Astrocyte (in vitro differentiated cells and primary cell): ENCODE measurements around the gene FUT8. TPM values are rescaled to one million over a fixed set of nuclear protein-coding genes. Genes with fewer than 3 reads are reported as not detected.
A peak's percentile ranks its signal among the peaks of the same experiment; 100 is the strongest.

Experiments
- DNase-seq: peaks from one replicate; pipeline ENCODE4 v3.0.0-alpha.2; 2010; ENCODE audit warnings: low read depth
- FAIRE-seq: peaks from 2 replicates; lab custom pipeline; 2011; peaks lifted over from hg19 to GRCh38; lab: Jason Lieb, UNC
- H2AFZ ChIP-seq: 2 replicates; pipeline ENCODE4 v1.6.0; 2012; ENCODE audit warnings: low read depth, low read length, inconsistent platforms
- H3K27ac ChIP-seq: 2 replicates; pipeline ENCODE4 v1.5.1; 2011; ENCODE audit warnings: low read depth, low read length, inconsistent platforms
- H3K27me3 ChIP-seq: 2 replicates; pipeline ENCODE4 v1.6.0; 2011; ENCODE audit warnings: low read length, inconsistent platforms; ENCODE audit not compliant: insufficient read depth
- H3K36me3 ChIP-seq: 2 replicates; pipeline ENCODE4 v1.5.1; 2011; ENCODE audit warnings: low read length, inconsistent platforms; ENCODE audit not compliant: insufficient read depth
- H3K4me1 ChIP-seq: 2 replicates; pipeline ENCODE4 v1.5.1; 2011; ENCODE audit warnings: low read length, inconsistent platforms; ENCODE audit not compliant: insufficient read depth
- H3K4me2 ChIP-seq: 2 replicates; pipeline ENCODE4 v1.6.0; 2012; ENCODE audit warnings: low read length, inconsistent platforms
- H3K4me3 ChIP-seq: 2 replicates; pipeline ENCODE4 v1.5.1; 2011; ENCODE audit warnings: low read depth, mild to moderate bottlenecking, low read length, inconsistent platforms; ENCODE audit not compliant: insufficient read depth
- H3K79me2 ChIP-seq: 2 replicates; pipeline ENCODE4 v1.6.0; 2012; ENCODE audit warnings: mild to moderate bottlenecking, low read length, inconsistent platforms; ENCODE audit not compliant: insufficient read depth
- H3K9ac ChIP-seq: 2 replicates; pipeline ENCODE4 v1.6.0; 2012; ENCODE audit warnings: mild to moderate bottlenecking, low read length, inconsistent platforms
- H3K9me3 ChIP-seq: 2 replicates; pipeline ENCODE4 v1.5.1; 2012; ENCODE audit warnings: low read depth, mild to moderate bottlenecking, low read length, inconsistent platforms; ENCODE audit not compliant: insufficient read depth
- H4K20me1 ChIP-seq: 2 replicates; pipeline ENCODE4 v1.6.0; 2012; ENCODE audit warnings: low read length, inconsistent platforms; ENCODE audit not compliant: insufficient read depth
- H3K27ac Mint-ChIP-seq: one replicate; pipeline ENCODE4 v1.8.0; 2021; ENCODE audit warnings: mild to moderate bottlenecking, mixed read lengths; ENCODE audit not compliant: unreplicated experiment
- H3K27me3 Mint-ChIP-seq: one replicate; pipeline ENCODE4 v1.8.0; 2021; ENCODE audit warnings: low read depth, mixed read lengths; ENCODE audit not compliant: unreplicated experiment
- H3K36me3 Mint-ChIP-seq: one replicate; pipeline ENCODE4 v1.8.0; 2021; ENCODE audit warnings: low read depth, mixed read lengths; ENCODE audit not compliant: unreplicated experiment
- H3K4me1 Mint-ChIP-seq: one replicate; pipeline ENCODE4 v1.8.0; 2021; ENCODE audit warnings: low read depth, mixed read lengths; ENCODE audit not compliant: unreplicated experiment
- H3K4me3 Mint-ChIP-seq: one replicate; pipeline ENCODE4 v1.8.0; 2021; ENCODE audit warnings: mild to moderate bottlenecking, moderate library complexity, mixed read lengths; ENCODE audit not compliant: unreplicated experiment
- H3K9me3 Mint-ChIP-seq: one replicate; pipeline ENCODE4 v1.8.0; 2021; ENCODE audit warnings: mild to moderate bottlenecking, mixed read lengths; ENCODE audit not compliant: unreplicated experiment
- CTCF ChIP-seq: IDR thresholded peaks from 2 replicates; pipeline ENCODE4 v1.5.1; 2011; ENCODE audit warnings: low read depth, mild to moderate bottlenecking, inconsistent platforms, low read length, moderate library complexity; ENCODE audit not compliant: insufficient read depth
- EZH2 ChIP-seq: IDR thresholded peaks from 2 replicates; pipeline ENCODE4 v1.6.1; 2012; ENCODE audit warnings: mild to moderate bottlenecking, low read length, inconsistent platforms; ENCODE audit not compliant: insufficient read depth
- total RNA-seq: library from RNA; stranded (reverse); gene quantifications from 2 replicates; pipeline ENCODE4 v1.2.1, GENCODE V29; 2021

FUT8 gene
- total RNA-seq, 1 donor from 2014 or later = 52.7 TPM

- Mint-ChIP-seq H3K27ac (peak overlapping the region; percentile 24), H3K4me1 (no peaks in the 10 kb centered on the region), H3K9me3 (no peaks in the 10 kb centered on the region), H3K36me3 (no peaks in the 10 kb centered on the region), H3K4me3 (no peak overlapping the region), H3K27me3 (no peaks in the 10 kb centered on the region)
- Histone ChIP-seq H3K9ac (no peak overlapping the region), H3K27me3 (no peaks in the 10 kb centered on the region), H3K4me3 (no peak overlapping the region), H2AFZ (no peak overlapping the region), H3K36me3 (no peaks in the 10 kb centered on the region), H3K4me1 (no peaks in the 10 kb centered on the region), H3K4me2 (no peak overlapping the region), H3K79me2 (no peaks in the 10 kb centered on the region), H4K20me1 (no peaks in the 10 kb centered on the region), H3K9me3 (no peaks in the 10 kb centered on the region), H3K27ac (no peak overlapping the region)
- TF ChIP-seq CTCF (no peak), EZH2 (no peak)
- DNase-seq (no peak), FAIRE-seq (no peak)
Observed at GRCh38 chr14:65750906-65751305, 338.4 kb downstream of the FUT8 start.

GRCh38 chr14:65751510-65751909, 339.0 kb downstream of the FUT8 start:
- Mint-ChIP-seq H3K27ac (no peak overlapping the region), H3K4me1 (no peaks in the 10 kb centered on the region), H3K9me3 (no peaks in the 10 kb centered on the region), H3K36me3 (no peaks in the 10 kb centered on the region), H3K4me3 (no peak overlapping the region), H3K27me3 (no peaks in the 10 kb centered on the region)
- FAIRE-seq = no peak
- no peak overlapping the region for H3K4me3 ChIP-seq
- no peaks in the 10 kb centered on the region for H3K4me1 ChIP-seq
- TF ChIP-seq CTCF = no peak
- no peak for TF ChIP-seq EZH2
- H3K79me2 ChIP-seq = no peaks in the 10 kb centered on the region
- H2AFZ ChIP-seq = no peak overlapping the region
- H3K27me3 ChIP-seq = no peaks in the 10 kb centered on the region
- H4K20me1 ChIP-seq = no peaks in the 10 kb centered on the region
- H3K9me3 ChIP-seq = no peaks in the 10 kb centered on the region
- no peak overlapping the region for H3K9ac ChIP-seq
- no peak for DNase-seq
- H3K36me3 ChIP-seq = no peaks in the 10 kb centered on the region
- no peak overlapping the region for H3K4me2 ChIP-seq
- no peak overlapping the region for H3K27ac ChIP-seq

- H3K9ac ChIP-seq = no peak overlapping the region
- no peaks in the 10 kb centered on the region for H4K20me1 ChIP-seq
- no peak for DNase-seq
- H3K4me3 Mint-ChIP-seq = no peak overlapping the region
- H3K27me3 Mint-ChIP-seq = no peaks in the 10 kb centered on the region
- no peaks in the 10 kb centered on the region for H3K4me1 Mint-ChIP-seq
- no peaks in the 10 kb centered on the region for H3K79me2 ChIP-seq
- no peaks in the 10 kb centered on the region for H3K9me3 Mint-ChIP-seq
- no peak overlapping the region for H3K4me2 ChIP-seq
- no peak for TF ChIP-seq EZH2
- no peak for TF ChIP-seq CTCF
- H2AFZ ChIP-seq = no peak overlapping the region
- H3K36me3 Mint-ChIP-seq = no peaks in the 10 kb centered on the region
- no peaks in the 10 kb centered on the region for H3K27me3 ChIP-seq
- no peak overlapping the region for H3K4me3 ChIP-seq
- H3K27ac ChIP-seq = no peak overlapping the region
- no peaks in the 10 kb centered on the region for H3K4me1 ChIP-seq
- no peaks in the 10 kb centered on the region for H3K9me3 ChIP-seq
- no peaks in the 10 kb centered on the region for H3K36me3 ChIP-seq
- no peak overlapping the region for H3K27ac Mint-ChIP-seq
- no peak for FAIRE-seq
Observed at GRCh38 chr14:65753061-65753460, 340.5 kb downstream of the FUT8 start.
